H1 (cell line): ENCODE results near the gene BSG. TPM values are rescaled to one million over a fixed set of nuclear protein-coding genes. Genes with fewer than 3 reads are reported as not detected.

Experiments used
- CBX8 ChIP-seq: fragments of 300-800, 300-1000 bp; sonication (generic); IDR thresholded peaks from 2 replicates; pipeline ENCODE4 v1.7.1; 2016; ENCODE audit warnings: low read depth, low read length, borderline replicate concordance
- GABPA ChIP-seq: IDR thresholded peaks from 2 replicates; pipeline ENCODE4 v1.6.1; 2011; ENCODE audit warnings: mild to moderate bottlenecking, low read length, moderate library complexity, borderline replicate concordance; ENCODE audit not compliant: insufficient read depth
- RBBP5 ChIP-seq: IDR thresholded peaks from 2 replicates; pipeline ENCODE4 v1.7.1; 2012; ENCODE audit warnings: low read depth, mild to moderate bottlenecking, inconsistent platforms, low read length, moderate library complexity, borderline replicate concordance
- polyA plus RNA-seq, 7 experiments: library from polyadenylated mRNA; depleted of rRNA in 3 of 7; stranded (reverse) in 5 of 7; unstranded in 2 of 7; fragments of >200 nt in 5 of 7; fragments of 200-250 nt in 2 of 7; gene quantifications; 1 replicate in 5 of 7; 2 replicates in 1 of 7; 4 replicates in 1 of 7; pipeline versions ENCODE4 v1.2.1 to v1.2.3, GENCODE V29; 2011 to 2013; ENCODE audit warnings: missing spikeins in 2 of 7, mixed read lengths in 2 of 7
- total RNA-seq: library from RNA; stranded (reverse); fragmentation: NEBNext Ultra II Directional; extraction: Animal tissue kit (Norgen Biotek cat#: 25700); gene quantifications from 2 replicates; pipeline ENCODE4 v1.2.1, GENCODE V29; 2021

Gene BSG
- total and polyA plus RNA-seq, 2 of the 8 experiments (the other 6 are each of a cell fraction or from before 2014, with no cell fraction given) = 726 to 1,055 TPM

DNA sequence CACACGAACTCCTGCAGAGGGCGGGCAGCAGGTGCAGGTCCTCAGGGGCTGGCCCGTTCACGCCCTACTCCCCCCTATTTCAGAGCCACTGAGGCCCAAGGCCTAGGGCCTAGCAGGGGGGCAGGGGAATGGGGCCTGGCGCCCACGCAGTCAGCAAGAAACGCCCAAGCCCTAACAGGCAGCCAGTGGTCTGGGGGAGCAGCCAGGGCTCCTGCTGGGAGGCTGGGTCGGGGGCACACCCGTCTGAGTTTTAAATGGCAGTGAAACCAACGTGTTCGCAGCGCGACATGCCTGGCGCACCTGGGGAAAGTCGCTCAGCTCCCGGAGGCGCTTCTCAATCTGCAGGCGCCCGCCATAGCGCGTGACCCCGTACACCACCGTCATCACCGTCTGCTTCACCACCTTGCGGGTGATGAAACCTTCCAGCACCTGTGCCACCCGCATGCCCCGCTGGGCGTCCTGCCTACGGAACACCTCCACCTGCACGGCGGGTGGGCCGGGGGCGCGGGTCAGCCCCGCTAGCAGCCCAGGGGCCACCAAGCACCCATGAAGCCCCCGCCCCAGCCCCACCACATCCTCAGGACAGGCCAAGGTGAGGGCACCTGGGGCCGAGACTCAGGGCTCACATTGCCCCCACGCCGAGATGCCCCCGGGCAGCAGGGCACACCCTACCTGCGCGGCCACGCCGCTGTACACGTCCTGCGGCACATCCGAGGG, 47.0 kb downstream of the BSG start (continued):
- TF ChIP-seq GABPA (no peak), CBX8 (no peak), RBBP5 (no peak)
